PC-9 (cell line): ENCODE data around the gene PRAMEF5.
"Not testable (repeated sequence)": the region's sequence is repeated elsewhere in the genome, so short reads cannot be mapped to it uniquely, and the experiment has no call there.

Experiments
- CTCF ChIP-seq: fragments of 200-600 bp; sonication (generic); conservative IDR thresholded peaks from 2 replicates; pipeline ENCODE4 v1.6.1; 2017; ENCODE audit warnings: mixed run types, antibody characterized with exemption, mild to moderate bottlenecking, moderate library complexity
- EZH2 ChIP-seq: fragments of 200-600 bp; sonication (generic); IDR thresholded peaks from 2 replicates; pipeline ENCODE4 v1.8.0; 2017; ENCODE audit warnings: antibody characterized with exemption, low read depth

GRCh38 chr1:13277016-13277415, 23.0 kb downstream of the PRAMEF5 start:
- peak; percentile 49; the same call in 1 of the 2 replicates for TF ChIP-seq CTCF
- TF ChIP-seq EZH2 = not testable (repeated sequence)
